ENCODE results near the gene SORCS2. TPM values are rescaled to one million over a fixed set of nuclear protein-coding genes. Genes with fewer than 3 reads are reported as not detected.

SORCS2 gene
- total RNA-seq, 1 donor from 2014 or later, result 3.1 TPM

DNA sequence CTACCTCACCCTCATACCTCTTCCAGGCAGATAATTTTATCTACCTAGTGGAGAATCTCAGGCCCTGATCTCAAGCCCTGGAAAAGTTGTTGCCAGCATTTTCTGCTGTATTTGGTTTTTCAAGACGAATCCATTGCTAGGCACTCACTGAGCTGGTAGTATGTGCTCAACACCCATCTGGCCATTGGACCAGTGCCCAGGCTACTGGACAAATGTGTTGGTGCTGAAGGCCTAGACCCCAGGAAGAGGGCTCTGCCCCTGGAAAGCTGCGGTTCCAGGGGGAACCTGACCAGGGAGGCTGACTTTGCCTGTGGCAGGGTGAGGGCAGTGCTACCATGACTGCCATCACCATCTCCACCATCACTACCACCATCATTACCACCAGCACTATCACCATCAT is 170.0 kb downstream of the SORCS2 start:
- H3K9ac ChIP-seq (ENCODE audit: low read depth in 1 of 3, low read length in 3 of 3), result no peak overlapping the region
- H3K4me1 ChIP-seq (ENCODE audit: control insufficient read depth in 3 of 3, insufficient read depth in 3 of 3, low read length in 3 of 3), result peaks cover 5 to 31% (median 16%) of the 10 kb centered on the region in 3 donors
- no peak overlapping the region for H3K27ac ChIP-seq (ENCODE audit: low read depth, low read length)
- no peak overlapping the region for H3K4me3 ChIP-seq (ENCODE audit: low read length in 3 of 3)
- H3K9me3 ChIP-seq (ENCODE audit: control insufficient read depth in 3 of 3, low read length in 3 of 3), result no peaks in the 10 kb centered on the region
- H3K36me3 ChIP-seq (ENCODE audit: control insufficient read depth in 3 of 3, insufficient read depth in 3 of 3, low read length in 3 of 3), result no peaks in the 10 kb centered on the region
- peaks cover 0 to 23% (median 5%) of the 10 kb centered on the region in 3 donors for H3K27me3 ChIP-seq (ENCODE audit: control insufficient read depth in 3 of 3, insufficient read depth in 3 of 3, low read length in 3 of 3)

DNA sequence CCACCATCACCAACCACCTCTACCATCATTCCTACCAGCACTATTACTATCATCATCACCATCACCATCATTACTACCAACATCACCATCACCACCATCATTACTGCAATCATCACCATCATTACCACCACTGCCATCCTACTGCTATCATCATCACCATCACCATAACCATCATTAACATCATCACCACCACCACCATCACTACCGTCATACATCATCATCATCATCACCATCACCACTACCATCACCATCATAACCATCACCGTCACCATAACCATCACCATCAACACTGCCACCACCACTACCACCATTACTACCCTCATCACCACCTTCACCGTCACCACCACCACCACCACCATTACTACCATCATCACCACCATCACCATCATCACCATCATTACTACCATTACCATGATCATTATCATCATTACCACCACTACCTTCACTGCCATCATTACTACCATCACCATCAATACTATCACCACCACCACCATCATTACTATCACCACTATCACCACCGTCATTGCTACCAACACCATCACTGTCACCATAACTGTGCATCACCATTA is 170.6 kb downstream of the SORCS2 start:
- Histone ChIP-seq H3K9me3 (ENCODE audit: control insufficient read depth in 3 of 3, low read length in 3 of 3) (no peaks in the 10 kb centered on the region), H3K27me3 (ENCODE audit: control insufficient read depth in 3 of 3, insufficient read depth in 3 of 3, low read length in 3 of 3) (peaks cover 0 to 23% (median 5%) of the 10 kb centered on the region in 3 donors), H3K4me1 (ENCODE audit: control insufficient read depth in 3 of 3, insufficient read depth in 3 of 3, low read length in 3 of 3) (peaks cover 5 to 31% (median 16%) of the 10 kb centered on the region in 3 donors), H3K27ac (ENCODE audit: low read depth, low read length) (no peak overlapping the region), H3K36me3 (ENCODE audit: control insufficient read depth in 3 of 3, insufficient read depth in 3 of 3, low read length in 3 of 3) (no peaks in the 10 kb centered on the region), H3K9ac (ENCODE audit: low read depth in 1 of 3, low read length in 3 of 3) (no peak overlapping the region), H3K4me3 (ENCODE audit: low read length in 3 of 3) (no peak overlapping the region)

DNA sequence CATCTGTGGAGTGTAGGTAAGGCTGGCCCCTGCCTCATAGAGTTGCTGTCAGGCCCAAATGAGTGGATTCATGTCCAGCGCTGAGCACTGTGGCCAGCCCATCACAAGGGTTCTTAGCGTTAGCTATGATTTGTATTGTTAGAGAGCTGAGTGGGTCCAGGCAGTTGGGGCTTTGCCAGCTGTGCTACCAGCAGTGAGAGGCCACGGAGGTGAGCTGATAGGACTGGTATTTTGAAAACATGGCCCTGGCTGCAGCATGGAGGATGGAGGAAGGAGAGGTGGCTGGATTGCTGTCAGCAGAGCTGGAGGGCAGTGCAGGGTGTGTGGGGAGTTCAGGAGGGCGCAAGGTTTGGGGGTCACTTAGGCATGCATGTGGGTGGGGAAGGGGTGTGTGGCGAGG is 172.6 kb downstream of the SORCS2 start:
- Histone ChIP-seq H3K9me3 (ENCODE audit: control insufficient read depth in 3 of 3, low read length in 3 of 3) (no peaks in the 10 kb centered on the region), H3K36me3 (ENCODE audit: control insufficient read depth in 3 of 3, insufficient read depth in 3 of 3, low read length in 3 of 3) (no peaks in the 10 kb centered on the region), H3K27ac (ENCODE audit: low read depth, low read length) (no peak overlapping the region), H3K9ac (ENCODE audit: low read depth in 1 of 3, low read length in 3 of 3) (peak overlapping the region in 1 of 3 donors; percentile 25), H3K27me3 (ENCODE audit: control insufficient read depth in 3 of 3, insufficient read depth in 3 of 3, low read length in 3 of 3) (peaks cover 3 to 23% (median 14%) of the 10 kb centered on the region in 3 donors), H3K4me3 (ENCODE audit: low read length in 3 of 3) (no peak overlapping the region), H3K4me1 (ENCODE audit: control insufficient read depth in 3 of 3, insufficient read depth in 3 of 3, low read length in 3 of 3) (peaks cover 5 to 26% (median 16%) of the 10 kb centered on the region in 3 donors)

GRCh38 chr4:7365462-7366179 is 173.3 kb downstream of the SORCS2 start:
- no peaks in the 10 kb centered on the region for H3K36me3 ChIP-seq (ENCODE audit: control insufficient read depth in 3 of 3, insufficient read depth in 3 of 3, low read length in 3 of 3)
- peaks cover 5 to 26% (median 16%) of the 10 kb centered on the region in 3 donors for H3K4me1 ChIP-seq (ENCODE audit: control insufficient read depth in 3 of 3, insufficient read depth in 3 of 3, low read length in 3 of 3)
- peak overlapping the region in 1 of 3 donors; percentile 33 for H3K9ac ChIP-seq (ENCODE audit: low read depth in 1 of 3, low read length in 3 of 3)
- H3K27me3 ChIP-seq (ENCODE audit: control insufficient read depth in 3 of 3, insufficient read depth in 3 of 3, low read length in 3 of 3), result peaks cover 3 to 23% (median 14%) of the 10 kb centered on the region in 3 donors
- H3K27ac ChIP-seq (ENCODE audit: low read depth, low read length), result no peak overlapping the region
- H3K9me3 ChIP-seq (ENCODE audit: control insufficient read depth in 3 of 3, low read length in 3 of 3), result no peaks in the 10 kb centered on the region
- peak overlapping the region in 2 of 3 donors; percentile 29 to 45 for H3K4me3 ChIP-seq (ENCODE audit: low read length in 3 of 3)

- H3K27me3 ChIP-seq (ENCODE audit: control insufficient read depth in 3 of 3, insufficient read depth in 3 of 3, low read length in 3 of 3), result peaks cover 3 to 23% (median 14%) of the 10 kb centered on the region in 3 donors
- H3K36me3 ChIP-seq (ENCODE audit: control insufficient read depth in 3 of 3, insufficient read depth in 3 of 3, low read length in 3 of 3), result no peaks in the 10 kb centered on the region
- H3K27ac ChIP-seq (ENCODE audit: low read depth, low read length), result no peak overlapping the region
- peak overlapping the region in 1 of 3 donors; percentile 33 for H3K9ac ChIP-seq (ENCODE audit: low read depth in 1 of 3, low read length in 3 of 3)
- H3K4me3 ChIP-seq (ENCODE audit: low read length in 3 of 3), result peak overlapping the region in 1 of 3 donors; percentile 45
- H3K4me1 ChIP-seq (ENCODE audit: control insufficient read depth in 3 of 3, insufficient read depth in 3 of 3, low read length in 3 of 3), result peaks cover 5 to 23% (median 16%) of the 10 kb centered on the region in 3 donors
- no peaks in the 10 kb centered on the region for H3K9me3 ChIP-seq (ENCODE audit: control insufficient read depth in 3 of 3, low read length in 3 of 3)
Measured at GRCh38 chr4:7366180-7366945, 174.0 kb downstream of the SORCS2 start.

DNA sequence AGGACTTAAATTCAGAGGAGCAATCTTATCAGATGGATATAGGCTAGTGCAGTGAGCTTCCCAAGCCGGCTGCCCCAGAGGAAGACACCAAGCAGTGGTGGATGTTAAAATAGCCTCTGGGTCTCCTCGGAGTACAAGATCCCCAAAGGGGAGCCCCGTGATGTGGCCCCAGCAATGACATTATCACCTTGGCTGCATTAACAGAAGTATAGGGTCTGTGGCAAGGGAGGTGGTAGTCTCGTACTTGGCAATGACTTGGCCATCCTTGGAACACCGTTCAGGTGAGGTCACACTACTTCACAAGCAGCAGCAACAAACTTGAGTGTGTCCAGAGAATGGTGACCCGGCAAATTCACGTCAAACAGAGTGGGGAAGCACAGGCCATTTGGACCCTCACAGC is 174.6 kb downstream of the SORCS2 start:
- Histone ChIP-seq H3K4me1 (ENCODE audit: control insufficient read depth in 3 of 3, insufficient read depth in 3 of 3, low read length in 3 of 3) (peaks cover 5 to 20% (median 14%) of the 10 kb centered on the region in 3 donors), H3K36me3 (ENCODE audit: control insufficient read depth in 3 of 3, insufficient read depth in 3 of 3, low read length in 3 of 3) (no peaks in the 10 kb centered on the region), H3K27me3 (ENCODE audit: control insufficient read depth in 3 of 3, insufficient read depth in 3 of 3, low read length in 3 of 3) (peaks cover 3 to 23% (median 14%) of the 10 kb centered on the region in 3 donors), H3K9me3 (ENCODE audit: control insufficient read depth in 3 of 3, low read length in 3 of 3) (no peaks in the 10 kb centered on the region), H3K4me3 (ENCODE audit: low read length in 3 of 3) (no peak overlapping the region), H3K27ac (ENCODE audit: low read depth, low read length) (no peak overlapping the region), H3K9ac (ENCODE audit: low read depth in 1 of 3, low read length in 3 of 3) (no peak overlapping the region)

GRCh38 chr4:7367406-7367805 is 175.1 kb downstream of the SORCS2 start:
- no peaks in the 10 kb centered on the region for H3K36me3 ChIP-seq (ENCODE audit: control insufficient read depth in 3 of 3, insufficient read depth in 3 of 3, low read length in 3 of 3)
- H3K27me3 ChIP-seq (ENCODE audit: control insufficient read depth in 3 of 3, insufficient read depth in 3 of 3, low read length in 3 of 3), result peaks cover 3 to 20% (median 14%) of the 10 kb centered on the region in 3 donors
- H3K27ac ChIP-seq (ENCODE audit: low read depth, low read length), result no peak overlapping the region
- H3K4me3 ChIP-seq (ENCODE audit: low read length in 3 of 3), result no peak overlapping the region
- no peaks in the 10 kb centered on the region for H3K9me3 ChIP-seq (ENCODE audit: control insufficient read depth in 3 of 3, low read length in 3 of 3)
- peaks cover 5 to 20% (median 14%) of the 10 kb centered on the region in 3 donors for H3K4me1 ChIP-seq (ENCODE audit: control insufficient read depth in 3 of 3, insufficient read depth in 3 of 3, low read length in 3 of 3)
- no peak overlapping the region for H3K9ac ChIP-seq (ENCODE audit: low read depth in 1 of 3, low read length in 3 of 3)

DNA sequence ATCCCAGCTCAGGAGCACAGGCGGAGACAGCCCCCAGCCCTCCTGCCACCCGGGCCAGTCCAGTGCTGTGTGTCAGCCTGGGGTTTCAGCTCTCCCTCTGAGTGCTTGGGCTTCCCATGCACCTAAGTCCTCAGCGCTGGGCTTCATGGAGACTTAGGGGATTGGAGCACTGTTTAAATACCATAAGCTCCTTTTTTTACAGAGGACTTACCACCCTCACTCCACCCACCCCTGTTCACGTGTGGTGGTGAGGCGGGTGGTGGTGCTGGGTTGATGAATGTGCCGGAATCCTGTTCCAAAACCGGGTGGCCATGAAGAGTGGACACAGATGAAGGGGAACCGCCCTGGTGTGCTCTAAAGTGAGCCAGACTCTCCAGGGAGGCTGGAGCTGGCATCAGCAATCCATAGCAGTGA is 175.5 kb downstream of the SORCS2 start:
- H3K9ac ChIP-seq (ENCODE audit: low read depth in 1 of 3, low read length in 3 of 3), result no peak overlapping the region
- H3K4me1 ChIP-seq (ENCODE audit: control insufficient read depth in 3 of 3, insufficient read depth in 3 of 3, low read length in 3 of 3), result peaks cover 5 to 20% (median 14%) of the 10 kb centered on the region in 3 donors
- no peaks in the 10 kb centered on the region for H3K9me3 ChIP-seq (ENCODE audit: control insufficient read depth in 3 of 3, low read length in 3 of 3)
- no peaks in the 10 kb centered on the region for H3K36me3 ChIP-seq (ENCODE audit: control insufficient read depth in 3 of 3, insufficient read depth in 3 of 3, low read length in 3 of 3)
- H3K27ac ChIP-seq (ENCODE audit: low read depth, low read length), result no peak overlapping the region
- peaks cover 7 to 17% (median 14%) of the 10 kb centered on the region in 3 donors for H3K27me3 ChIP-seq (ENCODE audit: control insufficient read depth in 3 of 3, insufficient read depth in 3 of 3, low read length in 3 of 3)
- no peak overlapping the region for H3K4me3 ChIP-seq (ENCODE audit: low read length in 3 of 3)

DNA sequence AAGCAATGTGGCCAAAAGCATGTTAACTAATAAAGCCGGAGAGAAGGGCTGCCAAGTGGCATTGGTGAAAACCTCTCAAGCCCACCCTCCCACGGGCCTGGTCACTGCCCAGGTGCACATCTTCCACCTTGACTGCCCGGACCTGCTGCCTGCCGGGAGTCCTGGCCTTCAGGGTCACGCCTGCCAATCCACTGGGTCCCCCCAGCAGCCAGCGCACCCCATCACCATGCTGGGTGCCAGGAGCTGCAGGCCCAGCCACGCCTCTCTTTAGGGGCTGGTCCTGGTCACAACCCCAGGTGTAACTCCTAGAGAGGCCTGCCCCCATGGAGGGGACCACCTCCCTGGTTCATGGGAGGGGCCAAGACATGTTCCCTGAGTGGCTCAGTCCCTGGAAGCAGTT is 176.0 kb downstream of the SORCS2 start:
- H3K9me3 ChIP-seq (ENCODE audit: control insufficient read depth in 3 of 3, low read length in 3 of 3), result no peaks in the 10 kb centered on the region
- H3K27ac ChIP-seq (ENCODE audit: low read depth, low read length), result no peak overlapping the region
- H3K4me1 ChIP-seq (ENCODE audit: control insufficient read depth in 3 of 3, insufficient read depth in 3 of 3, low read length in 3 of 3), result peaks cover 5 to 20% (median 14%) of the 10 kb centered on the region in 3 donors
- H3K9ac ChIP-seq (ENCODE audit: low read depth in 1 of 3, low read length in 3 of 3), result no peak overlapping the region
- H3K36me3 ChIP-seq (ENCODE audit: control insufficient read depth in 3 of 3, insufficient read depth in 3 of 3, low read length in 3 of 3), result no peaks in the 10 kb centered on the region
- peaks cover 7 to 17% (median 14%) of the 10 kb centered on the region in 3 donors for H3K27me3 ChIP-seq (ENCODE audit: control insufficient read depth in 3 of 3, insufficient read depth in 3 of 3, low read length in 3 of 3)
- no peak overlapping the region for H3K4me3 ChIP-seq (ENCODE audit: low read length in 3 of 3)

Measured in skeletal muscle tissue (tissue), 4 donors.